Nephron progenitor cell (in vitro differentiated cells): ENCODE data around the gene KRT24.

Source experiments
- DNase-seq: peaks from one replicate; pipeline ENCODE4 v3.0.0; 2021
- H3K27ac Mint-ChIP-seq: 2 replicates; pipeline ENCODE4 v1.8.0; 2021; ENCODE audit warnings: mild to moderate bottlenecking, moderate library complexity, mixed read lengths
- H3K27me3 Mint-ChIP-seq: 2 replicates; pipeline ENCODE4 v1.8.0; 2021; ENCODE audit warnings: mild to moderate bottlenecking, low read depth, mixed read lengths; ENCODE audit not compliant: poor library complexity
- H3K36me3 Mint-ChIP-seq: 2 replicates; pipeline ENCODE4 v1.8.0; 2021; ENCODE audit warnings: low read depth, mixed read lengths
- H3K4me1 Mint-ChIP-seq: 2 replicates; pipeline ENCODE4 v1.8.0; 2021; ENCODE audit warnings: mixed read lengths
- H3K4me3 Mint-ChIP-seq: 2 replicates; pipeline ENCODE4 v1.8.0; 2021; ENCODE audit warnings: mild to moderate bottlenecking, moderate library complexity, mixed read lengths
- H3K9me3 Mint-ChIP-seq: 2 replicates; pipeline ENCODE4 v1.8.0; 2021; ENCODE audit warnings: mild to moderate bottlenecking, moderate library complexity, mixed read lengths
- TF ChIP-seq, protein P1 (sequence below): fragments of 200-600 bp; sonication (generic); IDR thresholded peaks from 2 replicates; pipeline ENCODE4 v1.5.0; 2021; ENCODE audit warnings: antibody characterized with exemption

Gene KRT24

GRCh38 chr17:40702271-40702670, 1.3 kb downstream of the KRT24 start:
- Mint-ChIP-seq H3K9me3 (no peaks in the 10 kb centered on the region), H3K36me3 (no peaks in the 10 kb centered on the region), H3K27ac (no peak overlapping the region), H3K4me1 (peaks cover 5% of the 10 kb centered on the region), H3K27me3 (peaks cover 29% of the 10 kb centered on the region), H3K4me3 (no peak overlapping the region)
- DNase-seq, result no peak
- TF ChIP-seq, protein P1, sequence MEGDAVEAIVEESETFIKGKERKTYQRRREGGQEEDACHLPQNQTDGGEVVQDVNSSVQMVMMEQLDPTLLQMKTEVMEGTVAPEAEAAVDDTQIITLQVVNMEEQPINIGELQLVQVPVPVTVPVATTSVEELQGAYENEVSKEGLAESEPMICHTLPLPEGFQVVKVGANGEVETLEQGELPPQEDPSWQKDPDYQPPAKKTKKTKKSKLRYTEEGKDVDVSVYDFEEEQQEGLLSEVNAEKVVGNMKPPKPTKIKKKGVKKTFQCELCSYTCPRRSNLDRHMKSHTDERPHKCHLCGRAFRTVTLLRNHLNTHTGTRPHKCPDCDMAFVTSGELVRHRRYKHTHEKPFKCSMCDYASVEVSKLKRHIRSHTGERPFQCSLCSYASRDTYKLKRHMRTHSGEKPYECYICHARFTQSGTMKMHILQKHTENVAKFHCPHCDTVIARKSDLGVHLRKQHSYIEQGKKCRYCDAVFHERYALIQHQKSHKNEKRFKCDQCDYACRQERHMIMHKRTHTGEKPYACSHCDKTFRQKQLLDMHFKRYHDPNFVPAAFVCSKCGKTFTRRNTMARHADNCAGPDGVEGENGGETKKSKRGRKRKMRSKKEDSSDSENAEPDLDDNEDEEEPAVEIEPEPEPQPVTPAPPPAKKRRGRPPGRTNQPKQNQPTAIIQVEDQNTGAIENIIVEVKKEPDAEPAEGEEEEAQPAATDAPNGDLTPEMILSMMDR, result no peak

DNA sequence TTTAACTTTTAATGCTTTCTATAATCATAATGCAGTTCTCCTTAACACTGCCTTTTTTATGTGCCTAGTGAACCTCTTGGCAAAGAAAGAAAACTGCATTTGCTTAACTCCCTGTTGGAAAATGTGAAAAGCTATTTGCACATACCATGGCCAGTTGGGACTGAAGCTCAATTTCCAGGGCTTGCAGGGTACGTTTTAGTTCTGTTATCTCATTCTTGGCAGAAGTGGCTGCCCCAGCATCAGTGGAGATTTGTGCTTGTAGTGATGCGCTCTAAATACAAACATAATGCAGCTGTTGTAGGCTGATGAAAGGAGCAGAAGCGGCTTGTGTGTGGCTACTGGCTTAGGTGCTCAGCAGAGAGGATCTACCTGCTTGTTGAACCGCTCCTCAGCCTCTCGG, 3.7 kb downstream of the KRT24 start:
- Mint-ChIP-seq H3K27ac (no peak overlapping the region), H3K9me3 (no peaks in the 10 kb centered on the region), H3K27me3 (peaks cover 31% of the 10 kb centered on the region), H3K36me3 (no peaks in the 10 kb centered on the region), H3K4me3 (no peak overlapping the region), H3K4me1 (peaks cover 12% of the 10 kb centered on the region)
- TF ChIP-seq, protein P1, result no peak
- no peak for DNase-seq

GRCh38 chr17:40699371-40699770, 4.2 kb downstream of the KRT24 start:
- Mint-ChIP-seq H3K27ac (no peak overlapping the region), H3K4me3 (no peak overlapping the region), H3K4me1 (peaks cover 12% of the 10 kb centered on the region), H3K9me3 (no peaks in the 10 kb centered on the region), H3K36me3 (no peaks in the 10 kb centered on the region), H3K27me3 (peaks cover 28% of the 10 kb centered on the region)
- TF ChIP-seq, protein P1, result no peak
- no peak for DNase-seq

GRCh38 chr17:40697297-40697696, 6.3 kb downstream of the KRT24 start:
- Mint-ChIP-seq H3K36me3 (no peaks in the 10 kb centered on the region), H3K4me3 (no peak overlapping the region), H3K27me3 (peaks cover 35% of the 10 kb centered on the region), H3K4me1 (peaks cover 12% of the 10 kb centered on the region), H3K9me3 (no peaks in the 10 kb centered on the region), H3K27ac (no peak overlapping the region)
- TF ChIP-seq, protein P1, result no peak
- no peak for DNase-seq

DNA sequence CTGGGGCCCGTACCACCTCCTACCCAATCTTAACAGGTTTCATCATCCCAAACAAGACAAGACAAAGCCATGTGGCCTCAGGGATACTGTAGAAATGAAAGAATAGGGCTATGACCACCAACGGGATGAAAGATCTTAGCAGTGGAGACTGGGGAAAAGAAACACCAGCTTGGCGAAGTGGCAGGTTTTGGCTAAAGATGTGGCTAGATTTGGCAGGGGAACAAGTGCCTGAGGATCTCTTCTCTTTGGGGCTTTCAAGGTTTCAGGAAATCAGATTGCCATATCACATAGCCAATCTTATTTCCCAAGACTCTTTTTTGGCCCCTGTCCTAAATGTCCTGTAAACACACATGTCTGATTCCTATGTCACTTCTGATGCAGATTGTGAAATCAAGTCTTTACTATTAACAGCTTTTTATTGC, 6.9 kb downstream of the KRT24 start:
- Mint-ChIP-seq H3K4me3 (no peak overlapping the region), H3K9me3 (no peaks in the 10 kb centered on the region), H3K27ac (no peak overlapping the region), H3K36me3 (no peaks in the 10 kb centered on the region), H3K4me1 (peaks cover 12% of the 10 kb centered on the region), H3K27me3 (peaks cover 36% of the 10 kb centered on the region)
- no peak for DNase-seq
- TF ChIP-seq, protein P1, result no peak

DNA sequence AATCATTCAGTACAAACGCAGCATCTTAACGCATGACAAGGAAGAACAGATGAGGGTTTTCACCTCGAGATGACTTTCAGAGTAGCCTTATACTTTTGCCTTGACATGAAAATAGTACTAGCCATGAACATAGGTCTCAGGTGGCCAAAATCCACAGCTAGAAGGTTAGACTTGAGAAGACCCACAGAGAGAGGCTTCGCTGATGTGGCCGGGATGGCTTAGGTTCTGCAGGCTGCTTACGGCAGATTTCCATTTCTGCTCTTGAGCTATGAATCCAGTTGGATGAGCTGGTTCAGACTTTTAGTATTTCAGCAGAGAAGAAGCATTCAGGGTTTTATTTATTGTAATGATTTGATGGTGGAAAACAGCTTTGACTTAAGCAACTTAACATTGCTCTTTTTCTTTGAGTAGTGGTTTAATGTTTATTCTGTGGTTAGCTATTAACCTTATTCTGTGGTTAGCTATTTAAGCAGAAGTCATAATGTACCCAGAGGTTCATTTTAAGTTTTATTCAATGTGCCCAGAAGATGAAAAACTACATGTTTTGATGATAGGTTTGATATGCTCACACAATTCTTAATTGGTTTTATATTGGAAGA, 7.6 kb downstream of the KRT24 start:
- DNase-seq, result no peak
- H3K27me3 Mint-ChIP-seq, result peaks cover 36% of the 10 kb centered on the region
- H3K4me3 Mint-ChIP-seq, result no peak overlapping the region
- H3K27ac Mint-ChIP-seq, result no peak overlapping the region
- no peaks in the 10 kb centered on the region for H3K9me3 Mint-ChIP-seq
- TF ChIP-seq, protein P1, result no peak
- H3K4me1 Mint-ChIP-seq, result peaks cover 12% of the 10 kb centered on the region
- no peaks in the 10 kb centered on the region for H3K36me3 Mint-ChIP-seq
